WI38 (cell line): ENCODE results near the gene TTLL4.

Experiments used
- H3K4me3 ChIP-seq: 2 replicates; pipeline ENCODE4 v1.5.1; 2011; ENCODE audit warnings: low read depth, mild to moderate bottlenecking, control low read depth, low read length
- TF ChIP-seq, protein P1 (sequence below): IDR thresholded peaks from 2 replicates; pipeline ENCODE4 v1.5.1; 2012; ENCODE audit warnings: low read depth, mild to moderate bottlenecking, control low read depth, low read length

The TTLL4 gene

DNA sequence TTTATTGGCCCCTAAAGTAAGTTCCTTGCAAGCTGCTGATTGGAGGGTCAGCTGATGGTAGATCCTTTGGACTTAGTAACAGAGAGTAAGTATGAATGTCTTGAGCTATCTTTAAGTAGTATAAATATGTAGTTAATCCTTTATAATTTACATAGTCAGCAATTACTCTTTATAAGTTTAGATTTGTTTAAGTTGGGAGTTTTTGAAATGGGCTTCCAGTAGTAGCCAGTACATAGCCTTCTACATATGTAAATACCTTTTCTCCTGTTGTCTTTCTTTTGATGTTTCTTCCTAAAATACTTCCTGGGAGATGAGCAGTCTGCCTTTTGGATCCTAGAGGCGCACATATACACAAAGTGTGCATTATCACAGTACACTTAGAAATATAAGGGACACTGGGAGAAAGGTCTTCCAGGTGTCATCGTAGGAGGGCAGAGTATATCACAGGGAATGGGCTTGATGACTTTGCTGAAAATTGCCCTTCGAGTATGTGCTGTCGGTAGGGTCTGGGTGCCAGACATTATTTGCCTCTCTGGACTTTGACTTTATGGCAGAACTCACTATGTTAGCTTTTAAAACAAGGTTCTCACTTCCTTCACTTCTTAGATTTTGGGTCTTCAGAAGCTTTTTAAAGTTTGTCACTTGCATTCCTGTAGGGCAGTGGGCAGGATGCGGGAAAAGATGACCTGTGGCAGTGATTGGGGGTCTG, 21.6 kb downstream of the TTLL4 start:
- no peak overlapping the region for H3K4me3 ChIP-seq
- TF ChIP-seq, protein P1, sequence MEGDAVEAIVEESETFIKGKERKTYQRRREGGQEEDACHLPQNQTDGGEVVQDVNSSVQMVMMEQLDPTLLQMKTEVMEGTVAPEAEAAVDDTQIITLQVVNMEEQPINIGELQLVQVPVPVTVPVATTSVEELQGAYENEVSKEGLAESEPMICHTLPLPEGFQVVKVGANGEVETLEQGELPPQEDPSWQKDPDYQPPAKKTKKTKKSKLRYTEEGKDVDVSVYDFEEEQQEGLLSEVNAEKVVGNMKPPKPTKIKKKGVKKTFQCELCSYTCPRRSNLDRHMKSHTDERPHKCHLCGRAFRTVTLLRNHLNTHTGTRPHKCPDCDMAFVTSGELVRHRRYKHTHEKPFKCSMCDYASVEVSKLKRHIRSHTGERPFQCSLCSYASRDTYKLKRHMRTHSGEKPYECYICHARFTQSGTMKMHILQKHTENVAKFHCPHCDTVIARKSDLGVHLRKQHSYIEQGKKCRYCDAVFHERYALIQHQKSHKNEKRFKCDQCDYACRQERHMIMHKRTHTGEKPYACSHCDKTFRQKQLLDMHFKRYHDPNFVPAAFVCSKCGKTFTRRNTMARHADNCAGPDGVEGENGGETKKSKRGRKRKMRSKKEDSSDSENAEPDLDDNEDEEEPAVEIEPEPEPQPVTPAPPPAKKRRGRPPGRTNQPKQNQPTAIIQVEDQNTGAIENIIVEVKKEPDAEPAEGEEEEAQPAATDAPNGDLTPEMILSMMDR = no peak

DNA sequence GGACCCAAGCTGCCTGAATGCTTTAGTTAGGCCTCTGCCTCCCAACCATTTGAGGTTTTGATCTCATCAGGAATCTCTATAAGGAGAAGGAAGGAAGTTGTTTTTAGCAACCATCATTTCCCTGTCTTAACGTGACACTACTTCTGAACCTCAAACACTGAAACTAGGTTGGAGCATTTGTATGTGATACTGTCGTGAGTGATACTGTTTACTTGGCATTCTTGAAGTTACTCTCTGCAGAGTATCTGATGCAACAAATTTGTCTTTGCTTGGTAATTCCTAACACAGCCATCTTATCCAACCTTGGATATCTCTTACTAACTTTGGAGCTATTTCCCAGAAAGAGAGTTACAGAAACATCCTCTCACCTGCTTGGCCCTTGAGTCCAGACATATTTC, 22.1 kb downstream of the TTLL4 start:
- TF ChIP-seq, protein P1 = no peak
- no peak overlapping the region for H3K4me3 ChIP-seq

DNA sequence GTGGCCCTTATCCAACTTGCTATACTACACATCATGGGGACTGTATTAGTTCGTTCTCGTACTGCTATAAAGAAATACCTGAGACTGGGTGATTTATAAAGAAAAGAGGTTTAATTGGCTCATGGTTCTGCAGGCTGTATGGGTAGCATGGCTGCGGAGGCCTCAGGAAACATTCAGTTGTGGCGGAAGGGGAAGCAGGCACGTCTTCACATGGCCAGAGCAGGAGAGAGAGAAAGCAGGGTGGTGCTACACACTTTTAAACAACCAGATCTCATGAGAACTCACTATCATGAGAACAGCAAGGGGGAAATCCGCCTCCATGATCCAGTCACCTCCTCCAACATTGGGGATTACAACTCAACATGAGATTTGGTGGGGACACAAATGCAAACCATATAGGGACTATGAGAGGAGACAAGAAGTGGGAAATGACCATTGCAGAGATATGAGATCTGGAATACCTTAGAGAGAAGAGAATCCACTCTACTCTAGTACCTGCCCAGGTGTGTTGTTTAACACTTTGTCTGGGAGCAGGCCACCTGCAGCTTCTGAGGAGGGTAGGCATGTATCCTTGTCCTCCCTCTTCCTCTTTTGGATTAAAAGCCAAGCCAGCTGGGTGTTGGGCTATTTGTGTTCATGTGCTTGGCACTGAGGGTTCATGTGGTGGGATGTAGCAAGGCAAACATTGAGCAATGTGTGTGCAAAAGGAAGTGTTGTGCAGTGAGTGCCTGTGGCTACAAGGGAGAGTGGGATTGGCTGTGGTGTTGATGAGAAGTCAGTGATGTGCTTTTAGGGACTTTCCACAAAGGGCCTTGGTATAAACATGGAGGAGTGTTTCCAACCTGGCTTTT, 22.8 kb downstream of the TTLL4 start:
- H3K4me3 ChIP-seq = no peak overlapping the region
- TF ChIP-seq, protein P1 = no peak

DNA sequence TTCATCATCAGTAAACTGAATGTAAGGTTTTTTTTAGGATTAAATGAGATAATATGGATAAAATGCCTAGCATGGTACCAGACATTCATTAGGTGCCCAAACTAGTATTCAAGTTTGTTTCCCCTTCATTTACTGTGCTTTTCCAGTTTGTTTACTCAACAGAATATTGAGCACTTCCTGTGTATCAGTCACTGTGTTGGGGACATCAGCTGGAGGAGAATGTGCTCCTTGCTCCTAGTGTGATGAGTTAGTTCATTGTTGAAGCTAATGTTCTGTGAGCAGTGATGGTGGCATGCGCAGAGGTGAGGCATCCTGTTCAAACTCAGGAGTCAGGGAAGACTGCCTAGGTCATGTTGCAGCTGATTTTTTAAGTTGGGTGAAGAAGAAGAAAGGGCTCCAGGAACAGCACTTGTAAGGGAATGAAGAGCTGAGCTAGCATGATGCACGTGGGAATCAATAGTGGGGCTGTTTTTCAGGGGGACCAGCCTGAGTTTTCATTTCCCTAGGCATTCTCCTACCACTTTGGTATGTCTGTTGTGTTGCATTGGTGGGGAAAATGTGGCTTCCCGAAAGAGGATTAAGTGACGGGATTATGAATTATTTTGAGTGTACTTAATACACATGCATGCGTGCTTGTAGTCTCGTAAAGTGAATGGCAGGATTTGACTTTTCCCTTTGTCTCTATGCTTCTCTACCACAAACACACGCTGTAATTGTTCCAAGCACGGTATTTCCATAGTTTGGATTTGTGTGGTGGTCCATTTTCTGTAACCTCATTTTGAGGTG, 23.7 kb downstream of the TTLL4 start:
- no peak overlapping the region for H3K4me3 ChIP-seq
- TF ChIP-seq, protein P1 = no peak

DNA sequence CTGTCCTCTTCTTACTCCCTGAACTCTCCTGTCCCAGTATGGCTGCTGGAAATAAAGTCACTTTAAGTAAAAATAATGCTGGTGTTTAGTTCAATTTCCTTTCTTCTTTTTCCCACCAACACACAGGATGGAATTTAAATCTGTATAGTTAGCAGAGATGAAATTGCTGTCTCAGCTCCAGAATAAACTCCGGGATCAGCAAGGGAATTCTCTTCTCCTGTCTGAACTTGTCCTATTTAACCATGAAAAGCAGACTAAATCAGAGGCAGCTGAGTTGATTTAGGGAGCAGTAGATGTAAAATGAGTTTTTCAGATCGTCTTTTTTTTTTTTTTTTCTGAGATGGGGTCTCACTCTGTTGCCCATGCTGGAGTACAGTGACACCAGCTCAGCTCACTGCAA, 25.9 kb downstream of the TTLL4 start:
- TF ChIP-seq, protein P1 = no peak
- H3K4me3 ChIP-seq = no peak overlapping the region

DNA sequence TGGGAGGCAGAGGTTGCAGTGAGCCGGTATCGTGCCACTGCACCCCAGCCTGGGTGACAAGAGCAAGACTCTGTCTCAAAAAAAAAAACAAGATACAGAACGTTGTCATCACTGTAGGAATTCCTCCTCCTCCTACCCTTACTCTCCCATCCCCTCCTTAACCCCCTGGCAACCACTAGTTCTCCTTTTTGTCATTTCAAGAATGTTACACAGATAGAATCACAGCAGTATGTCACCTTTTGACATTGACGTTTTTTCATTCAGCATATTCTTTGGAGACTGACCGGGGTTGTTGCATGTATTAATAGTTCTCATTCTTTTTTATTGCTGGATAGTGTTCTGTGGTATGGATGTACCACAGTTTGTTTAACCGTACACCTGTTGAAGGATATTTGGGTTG, 32.4 kb downstream of the TTLL4 start:
- TF ChIP-seq, protein P1 = no peak
- H3K4me3 ChIP-seq = no peak overlapping the region
